HepG2 (cell line): Measurements from ENCODE around the gene SKP1. TPM values are rescaled to one million over a fixed set of nuclear protein-coding genes. Genes with fewer than 3 reads are reported as not detected.

Experiments
- ATAC-seq: fragments of 200-7000 bp; cut with Tn5 transposase; 3 replicates; pipeline ENCODE4 v1.9.1; 2020; ENCODE audit warnings: mild to moderate bottlenecking, moderate library complexity
- BruUV-seq: library from RNA; stranded (reverse); fragments of 400-500 nt; replicated peaks from 2 replicates; lab custom pipeline; 2021; lab: Mats Ljungman, UMichigan
- CTCF ChIA-PET: fragments of 300-600 bp; formaldehyde crosslinking; extraction: SDS; loops from one replicate; lab custom pipeline; 2021; ENCODE audit warnings: low total read pairs, inconsistent platforms, low intra/inter-chr PET ratio; lab: Yijun Ruan, JAX
- POLR2A ChIA-PET: fragments of 350-600 bp; sonication (Branson Sonifier 250); formaldehyde crosslinking; loops from one replicate; lab custom pipeline; 2020; ENCODE audit warnings: antibody characterized with exemption, inconsistent platforms; lab: Yijun Ruan, JAX
- DNase-seq: peaks from one replicate; pipeline ENCODE4 v3.0.0-alpha.2; 2015; ENCODE audit warnings: low spot score
- FAIRE-seq: peaks from 3 replicates; lab custom pipeline; 2011; peaks lifted over from hg19 to GRCh38; lab: Jason Lieb, UNC
- H2AFZ ChIP-seq: one replicate; pipeline ENCODE4 v1.6.1; 2011; ENCODE audit warnings: low read length, inconsistent platforms
- H3K27ac ChIP-seq: fragments of 300-600 bp; 3 replicates; pipeline ENCODE4 v1.8.0; 2011; ENCODE audit warnings: mixed run types, mild to moderate bottlenecking, mixed read lengths, low read length, inconsistent platforms; ENCODE audit not compliant: insufficient read depth; ENCODE audit errors: extremely low read length
- H3K27me3 ChIP-seq, 2 experiments: fragments of 200-600 bp in 1 of 2; 2 replicates in 1 of 2; 3 replicates in 1 of 2; pipeline versions ENCODE4 v1.6.0 to v1.8.0; 2011; ENCODE audit warnings: low read length in 2 of 2, mild to moderate bottlenecking in 2 of 2, moderate library complexity in 2 of 2, inconsistent platforms in 1 of 2; ENCODE audit not compliant: insufficient read depth in 2 of 2, control insufficient read depth in 1 of 2
- H3K36me3 ChIP-seq, 2 experiments: fragments of 200-600 bp in 1 of 2; replicated peaks in 1 of 2; 2 replicates in 1 of 2; 3 replicates in 1 of 2; pipeline versions ENCODE4 v1.5.1 to v1.8.0; 2011; ENCODE audit warnings: low read length in 2 of 2, inconsistent platforms in 1 of 2; ENCODE audit not compliant: insufficient read depth in 2 of 2, control insufficient read depth in 1 of 2
- H3K4me1 ChIP-seq: 2 replicates; pipeline ENCODE4 v1.5.1; 2012; ENCODE audit warnings: low read length, inconsistent platforms; ENCODE audit not compliant: insufficient read depth
- H3K4me2 ChIP-seq: 2 replicates; pipeline ENCODE4 v1.6.0; 2011; ENCODE audit warnings: low read depth, low read length, inconsistent platforms
- H3K4me3 ChIP-seq, 3 experiments: fragments of 200-600 bp in 1 of 3; sonication (generic), shearing (Covaris generic) in 1 of 3; replicated peaks in 1 of 3; 2 replicates each; pipeline ENCODE4 v1.5.1; 2011 to 2016; ENCODE audit warnings: low read length in 3 of 3, inconsistent platforms in 2 of 3, low read depth in 2 of 3, mild to moderate bottlenecking in 2 of 3, control low read depth in 1 of 3, mixed read lengths in 1 of 3; ENCODE audit not compliant: insufficient read depth in 1 of 3
- H3K79me2 ChIP-seq: one replicate; pipeline ENCODE4 v1.6.1; 2011; ENCODE audit warnings: low read length, inconsistent platforms; ENCODE audit not compliant: insufficient read depth
- H3K9ac ChIP-seq: 2 replicates; pipeline ENCODE4 v1.6.0; 2011; ENCODE audit warnings: mild to moderate bottlenecking, low read depth, low read length, inconsistent platforms; ENCODE audit not compliant: insufficient read depth
- H3K9me3 ChIP-seq: 2 replicates; pipeline ENCODE4 v1.5.1; 2012; ENCODE audit warnings: mild to moderate bottlenecking, low read length
- H4K20me1 ChIP-seq: 2 replicates; pipeline ENCODE4 v1.6.0; 2011; ENCODE audit warnings: inconsistent platforms, mild to moderate bottlenecking, low read length, moderate library complexity; ENCODE audit not compliant: insufficient read depth
- CAMTA2 ChIP-seq: sonication (generic); formaldehyde crosslinking; IDR thresholded peaks from 2 replicates; pipeline ENCODE4 v1.4.0; 2020; ENCODE audit warnings: mild to moderate bottlenecking, missing genetic modification reagents, borderline replicate concordance
- ETV6 ChIP-seq: sonication (generic); formaldehyde crosslinking; conservative IDR thresholded peaks from 2 replicates; pipeline ENCODE4 v1.4.0; 2020; ENCODE audit warnings: missing genetic modification reagents
- NFE2 ChIP-seq: sonication (generic); formaldehyde crosslinking; IDR thresholded peaks from 2 replicates; pipeline ENCODE4 v1.4.0; 2020; ENCODE audit warnings: missing genetic modification reagents
- NR2C2 ChIP-seq: sonication (generic); formaldehyde crosslinking; IDR thresholded peaks from 2 replicates; pipeline ENCODE4 v1.4.0; 2020; ENCODE audit warnings: missing genetic modification reagents, mild to moderate bottlenecking, moderate library complexity, borderline replicate concordance
- SMYD3 ChIP-seq: sonication (generic); formaldehyde crosslinking; IDR thresholded peaks from 2 replicates; pipeline ENCODE4 v1.8.1; 2023; ENCODE audit warnings: mild to moderate bottlenecking, missing genetic modification reagents
- ZBTB39 ChIP-seq: sonication (generic); formaldehyde crosslinking; IDR thresholded peaks from 2 replicates; pipeline ENCODE4 v1.5.0; 2020; ENCODE audit warnings: missing genetic modification reagents
- ZNF225 ChIP-seq: sonication (generic); formaldehyde crosslinking; IDR thresholded peaks from 2 replicates; pipeline ENCODE4 v1.4.0; 2020; ENCODE audit warnings: mild to moderate bottlenecking, missing genetic modification reagents
- ZNF737 ChIP-seq: sonication (generic); formaldehyde crosslinking; IDR thresholded peaks from 2 replicates; pipeline ENCODE4 v1.5.0; 2020; ENCODE audit warnings: missing genetic modification reagents, mild to moderate bottlenecking, borderline replicate concordance
- ZNF747 ChIP-seq: sonication (generic); formaldehyde crosslinking; IDR thresholded peaks from 2 replicates; pipeline ENCODE4 v1.8.1; 2023; ENCODE audit warnings: missing genetic modification reagents, mild to moderate bottlenecking, borderline replicate concordance
- WGBS: methylation state at CpG from one replicate; pipeline ENCODE4 v1.1.6; 2017; ENCODE audit warnings: low lambda C conversion rate; 5-methylcytosine and 5-hydroxymethylcytosine counted together
- in situ Hi-C: cut with HindIII; loops from 2 replicates; pipeline ENCODE4 v1.10.0; 2017; ENCODE audit warnings: low pct_unique_long_range_greater_than_20kb; ENCODE audit not compliant: extremely low pct_ligation_motif_present
- intact Hi-C: fragments of 100-400 bp; cut with micrococcal nuclease; formaldehyde crosslinking; loops from one replicate; pipeline ENCODE4 v1.10.0; 2022; ENCODE audit not compliant: unreplicated experiment
- polyA plus RNA-seq, 8 experiments: library from polyadenylated mRNA; depleted of rRNA in 3 of 8; stranded (reverse) in 7 of 8; unstranded in 1 of 8; fragments of >200 nt; fragmentation: Illumina TruSeq in 4 of 8; extraction: Trizol in 4 of 8; gene quantifications; 2 replicates each; pipeline versions ENCODE4 v1.2.1 to v1.2.3, GENCODE V29; 2011 to 2016; ENCODE audit warnings: low read depth in 4 of 8, missing spikeins in 1 of 8, mixed read lengths in 1 of 8; ENCODE audit not compliant: insufficient read depth in 1 of 8
- total RNA-seq, 5 experiments: library from RNA; depleted of rRNA; stranded (reverse); fragments of >200 nt; fragmentation: Illumina TruSeq; extraction: Trizol; gene quantifications; 2 replicates each; pipeline ENCODE4 v1.2.3, GENCODE V29; 2016; ENCODE audit warnings: low read depth in 1 of 5
- TF ChIP-seq, protein P1 (sequence below): sonication (generic); formaldehyde crosslinking; IDR thresholded peaks from 2 replicates; pipeline ENCODE4 v1.4.0; 2020; ENCODE audit warnings: missing genetic modification reagents, mild to moderate bottlenecking, borderline replicate concordance

SKP1 gene
- total and polyA plus RNA-seq, 2 of the 13 experiments (the other 11 are each of a cell fraction or from before 2014, with no cell fraction given) = 134 to 340 TPM

GRCh38 chr5:134135091-134135655, 41.6 kb downstream of the SKP1 start (continued):
- TF ChIP-seq ZBTB39 (CRISPR knock-in tag) (no peak), CAMTA2 (CRISPR knock-in tag) (no peak), ZNF747 (no peak)

DNA sequence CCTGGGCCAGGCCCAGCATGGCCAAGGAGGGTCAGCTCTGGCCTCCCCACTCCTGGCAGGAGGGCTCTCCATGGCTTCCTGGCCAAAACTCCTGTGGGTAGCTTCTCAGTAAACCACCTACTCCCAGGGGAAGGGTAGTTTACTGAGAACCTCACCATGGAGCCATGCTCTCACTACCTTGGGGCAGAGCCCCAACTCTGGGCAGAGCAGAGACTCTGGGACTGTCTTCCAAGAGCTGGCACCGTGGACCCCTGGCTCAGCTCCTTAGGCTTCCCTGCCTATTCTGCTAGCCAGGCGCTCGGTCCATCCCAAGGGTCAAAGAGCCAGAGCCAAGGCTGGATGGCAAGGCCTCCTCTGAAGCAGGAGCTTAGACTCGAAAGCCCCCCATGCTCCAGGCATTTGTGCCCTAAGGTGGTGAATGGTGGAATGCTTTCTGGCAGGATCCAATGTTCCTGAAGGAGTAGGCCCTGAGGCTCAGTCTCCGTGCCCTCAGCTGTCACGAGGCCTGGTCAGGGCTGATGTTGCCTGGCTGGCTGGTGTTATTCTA, 42.7 kb downstream of the SKP1 start:
- H3K27me3 ChIP-seq = no peaks in the 10 kb centered on the region
- H3K27ac ChIP-seq = no peak overlapping the region
- no peaks in the 10 kb centered on the region for H3K4me1 ChIP-seq
- H3K9ac ChIP-seq = no peak overlapping the region
- no TSS peak for BruUV-seq
- intact Hi-C loops = no loop called here
- FAIRE-seq (no peak), ATAC-seq (no peak), DNase-seq (no peak)
- in situ Hi-C loops = no loop called here
- H3K9me3 ChIP-seq = no peaks in the 10 kb centered on the region
- no peak overlapping the region for H2AFZ ChIP-seq
- TF ChIP-seq NR2C2 (CRISPR knock-in tag) (no peak), SMYD3 (CRISPR knock-in tag) (no peak), NFE2 (no peak), ZNF225 (CRISPR knock-in tag) (no peak), ETV6 (CRISPR knock-in tag) (no peak), ZNF737 (no peak)
- TF ChIP-seq, protein P1, sequence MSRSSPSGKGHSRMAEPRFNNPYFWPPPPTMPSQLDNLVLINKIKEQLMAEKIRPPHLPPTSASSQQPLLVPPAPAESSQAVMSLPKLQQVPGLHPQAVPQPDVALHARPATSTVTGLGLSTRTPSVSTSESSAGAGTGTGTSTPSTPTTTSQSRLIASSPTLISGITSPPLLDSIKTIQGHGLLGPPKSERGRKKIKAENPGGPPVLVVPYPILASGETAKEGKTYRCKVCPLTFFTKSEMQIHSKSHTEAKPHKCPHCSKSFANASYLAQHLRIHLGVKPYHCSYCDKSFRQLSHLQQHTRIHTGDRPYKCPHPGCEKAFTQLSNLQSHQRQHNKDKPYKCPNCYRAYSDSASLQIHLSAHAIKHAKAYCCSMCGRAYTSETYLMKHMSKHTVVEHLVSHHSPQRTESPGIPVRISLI (CRISPR knock-in tag) = no peak
- CTCF ChIA-PET = no interaction called here
- no peaks in the 10 kb centered on the region for H3K79me2 ChIP-seq
- no peak overlapping the region for H3K4me3 ChIP-seq
- H4K20me1 ChIP-seq = no peaks in the 10 kb centered on the region
- no peak overlapping the region for H3K4me2 ChIP-seq
- WGBS = 100% methylated on average over 1 of the region's 6 CpGs
- POLR2A ChIA-PET = interaction anchor here (1.3 kb wide), 1 partner anchor 9 kb away, joined by 3 read pairs; no protein-coding TSS in a partner anchor
- H3K36me3 ChIP-seq = peaks cover 10 to 50% of the 10 kb centered on the region in 2 experiments; a peak in 4 of 5 replicates
